Peyer's patch (tissue), 4 donors: ENCODE results near the gene LTA.

Experiments used
- POLR2A ChIP-seq, 2 donors: fragments of 450-650 bp; IDR thresholded peaks; one replicate each; pipeline ENCODE4 v1.5.1; 2017; ENCODE audit warnings: antibody characterized with exemption in 2 of 2, mild to moderate bottlenecking in 2 of 2, moderate library complexity in 2 of 2
- TF ChIP-seq, protein P1 (sequence below), 6 experiments: fragments of 450-650 bp in 4 of 6; fragments of 200-600 bp in 2 of 6; sonication (generic) in 1 of 6; IDR thresholded peaks; one replicate each; pipeline ENCODE4 v1.5.1; 2017 to 2019; ENCODE audit warnings: antibody characterized with exemption in 6 of 6, mild to moderate bottlenecking in 3 of 6, moderate library complexity in 1 of 6

DNA sequence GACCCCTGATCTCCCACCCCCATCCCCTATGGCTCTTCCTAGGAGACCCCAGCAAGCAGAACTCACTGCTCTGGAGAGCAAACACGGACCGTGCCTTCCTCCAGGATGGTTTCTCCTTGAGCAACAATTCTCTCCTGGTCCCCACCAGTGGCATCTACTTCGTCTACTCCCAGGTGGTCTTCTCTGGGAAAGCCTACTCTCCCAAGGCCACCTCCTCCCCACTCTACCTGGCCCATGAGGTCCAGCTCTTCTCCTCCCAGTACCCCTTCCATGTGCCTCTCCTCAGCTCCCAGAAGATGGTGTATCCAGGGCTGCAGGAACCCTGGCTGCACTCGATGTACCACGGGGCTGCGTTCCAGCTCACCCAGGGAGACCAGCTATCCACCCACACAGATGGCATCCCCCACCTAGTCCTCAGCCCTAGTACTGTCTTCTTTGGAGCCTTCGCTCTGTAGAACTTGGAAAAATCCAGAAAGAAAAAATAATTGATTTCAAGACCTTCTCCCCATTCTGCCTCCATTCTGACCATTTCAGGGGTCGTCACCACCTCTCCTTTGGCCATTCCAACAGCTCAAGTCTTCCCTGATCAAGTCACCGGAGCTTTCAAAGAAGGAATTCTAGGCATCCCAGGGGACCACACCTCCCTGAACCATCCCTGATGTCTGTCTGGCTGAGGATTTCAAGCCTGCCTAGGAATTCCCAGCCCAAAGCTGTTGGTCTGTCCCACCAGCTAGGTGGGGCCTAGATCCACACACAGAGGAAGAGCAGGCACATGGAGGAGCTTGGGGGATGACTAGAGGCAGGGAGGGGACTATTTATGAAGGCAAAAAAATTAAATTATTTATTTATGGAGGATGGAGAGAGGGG lies 1.4 kb downstream of the LTA start:
- TF ChIP-seq, protein P1, sequence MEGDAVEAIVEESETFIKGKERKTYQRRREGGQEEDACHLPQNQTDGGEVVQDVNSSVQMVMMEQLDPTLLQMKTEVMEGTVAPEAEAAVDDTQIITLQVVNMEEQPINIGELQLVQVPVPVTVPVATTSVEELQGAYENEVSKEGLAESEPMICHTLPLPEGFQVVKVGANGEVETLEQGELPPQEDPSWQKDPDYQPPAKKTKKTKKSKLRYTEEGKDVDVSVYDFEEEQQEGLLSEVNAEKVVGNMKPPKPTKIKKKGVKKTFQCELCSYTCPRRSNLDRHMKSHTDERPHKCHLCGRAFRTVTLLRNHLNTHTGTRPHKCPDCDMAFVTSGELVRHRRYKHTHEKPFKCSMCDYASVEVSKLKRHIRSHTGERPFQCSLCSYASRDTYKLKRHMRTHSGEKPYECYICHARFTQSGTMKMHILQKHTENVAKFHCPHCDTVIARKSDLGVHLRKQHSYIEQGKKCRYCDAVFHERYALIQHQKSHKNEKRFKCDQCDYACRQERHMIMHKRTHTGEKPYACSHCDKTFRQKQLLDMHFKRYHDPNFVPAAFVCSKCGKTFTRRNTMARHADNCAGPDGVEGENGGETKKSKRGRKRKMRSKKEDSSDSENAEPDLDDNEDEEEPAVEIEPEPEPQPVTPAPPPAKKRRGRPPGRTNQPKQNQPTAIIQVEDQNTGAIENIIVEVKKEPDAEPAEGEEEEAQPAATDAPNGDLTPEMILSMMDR (IDR thresholded peaks at IDR 0.05) = no peak
- no peak for TF ChIP-seq POLR2A (IDR thresholded peaks at IDR 0.05)
